Lung microvascular endothelial cell (primary cell): ENCODE data around the gene CCDC197. TPM values are rescaled to one million over a fixed set of nuclear protein-coding genes. Genes with fewer than 3 reads are reported as not detected.

Source experiments
- DNase-seq, 2 donors: peaks; one replicate each; pipeline versions ENCODE4 v3.0.0 to v3.0.0-alpha.2; 2010; ENCODE audit warnings: low read depth in 2 of 2
- total RNA-seq: library from RNA; depleted of rRNA; stranded (reverse); fragments of >200 nt; gene quantifications from 2 replicates; pipeline ENCODE4 v1.2.1, GENCODE V29; 2014

CCDC197 gene
- total RNA-seq, 1 donor from 2014 or later, result not detected

DNA sequence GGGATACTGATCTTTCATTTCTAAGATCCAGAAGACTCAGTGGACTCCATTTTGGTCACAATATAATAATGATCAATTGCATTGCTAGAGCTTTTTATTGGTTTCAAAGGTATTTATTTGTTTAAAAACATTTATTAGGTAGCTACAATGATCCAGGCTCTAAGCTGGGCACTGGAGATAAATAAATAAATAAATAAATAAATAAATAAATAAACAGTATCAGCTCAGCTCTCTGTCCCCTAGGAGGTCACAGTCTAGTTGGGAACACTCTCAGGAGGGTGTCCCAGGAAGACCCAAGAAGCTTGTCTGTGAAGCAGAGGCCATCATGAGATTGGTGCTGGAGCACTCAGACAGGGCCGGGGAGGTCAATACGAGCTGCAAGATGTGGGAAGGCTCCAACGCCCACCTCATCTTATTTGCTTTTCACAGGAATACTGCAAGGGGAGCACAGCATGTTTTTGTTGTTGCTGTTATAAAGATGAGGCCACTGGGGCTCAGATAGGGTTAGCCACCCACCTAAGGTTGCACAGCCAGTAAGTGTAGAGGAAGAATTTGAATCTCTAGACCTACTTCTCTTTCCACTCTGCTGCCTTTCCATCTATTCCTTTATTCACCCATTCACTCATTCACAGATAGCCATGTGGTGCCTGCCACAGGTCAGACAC lies 36.2 kb upstream of the CCDC197 start:
- no peak for DNase-seq

DNA sequence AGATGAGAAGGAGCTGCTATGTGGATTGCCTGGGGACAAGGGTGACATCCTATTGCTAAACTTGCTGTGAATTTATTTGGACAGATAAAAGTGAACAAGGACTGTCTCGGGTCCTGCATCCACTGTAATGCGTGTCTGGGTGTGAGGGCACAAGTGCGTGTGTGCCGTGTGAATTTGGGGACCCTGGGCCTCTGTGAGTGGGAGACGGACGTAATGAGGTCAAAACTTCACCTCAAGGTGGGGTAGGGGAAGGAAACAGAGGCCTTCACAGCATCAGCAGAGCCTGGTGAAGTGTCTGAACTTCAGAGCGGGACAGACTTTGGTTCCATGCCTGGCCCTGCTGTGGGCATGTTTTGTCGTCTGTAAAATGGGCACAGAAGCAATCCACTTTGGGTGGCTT lies 35.5 kb upstream of the CCDC197 start:
- no peak for DNase-seq

DNA sequence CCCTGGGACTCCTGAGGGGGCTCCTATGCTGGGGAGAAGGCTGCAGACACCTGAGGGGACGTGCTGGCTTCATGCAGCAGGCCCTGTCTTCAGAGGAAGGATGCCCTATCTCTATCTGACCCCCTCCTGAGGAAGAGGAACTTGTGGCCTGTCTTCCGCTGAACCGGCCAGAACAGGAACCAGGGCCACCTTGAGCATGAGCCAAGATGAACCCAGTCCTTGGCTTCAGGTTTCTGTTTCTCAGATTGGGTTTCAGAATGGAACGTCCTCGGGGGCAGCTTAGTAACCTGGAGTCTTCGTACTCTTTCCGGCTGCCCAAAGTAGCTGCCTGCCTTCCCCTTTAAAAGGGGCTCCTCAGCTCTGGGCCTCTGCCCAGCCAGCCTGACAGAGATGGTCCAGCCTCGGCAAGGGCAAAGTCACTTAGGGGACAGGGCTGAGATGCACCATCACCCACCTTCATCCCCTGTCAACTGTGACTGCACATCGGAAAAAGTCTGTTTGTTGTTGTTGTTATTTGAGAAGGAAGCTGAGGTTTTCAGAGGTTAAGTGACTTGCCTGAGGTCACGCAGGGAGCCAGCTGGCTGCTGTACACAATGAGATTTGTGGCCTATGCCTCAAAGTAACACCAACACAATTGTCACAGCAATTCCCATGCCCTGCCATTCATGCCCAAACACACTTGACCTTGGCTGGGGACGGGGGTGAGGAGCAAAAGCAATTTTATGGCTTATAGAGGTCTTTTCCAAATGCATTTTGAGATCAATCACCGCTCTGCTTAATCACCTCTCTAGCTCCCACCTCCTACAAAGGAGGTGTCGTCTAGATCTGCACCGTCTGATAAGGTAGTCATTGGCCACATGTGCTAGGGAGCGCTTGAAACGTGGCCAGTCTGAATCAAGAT lies 34.1 kb upstream of the CCDC197 start:
- peak in 1 of 2 donors; percentile 57 for DNase-seq

DNA sequence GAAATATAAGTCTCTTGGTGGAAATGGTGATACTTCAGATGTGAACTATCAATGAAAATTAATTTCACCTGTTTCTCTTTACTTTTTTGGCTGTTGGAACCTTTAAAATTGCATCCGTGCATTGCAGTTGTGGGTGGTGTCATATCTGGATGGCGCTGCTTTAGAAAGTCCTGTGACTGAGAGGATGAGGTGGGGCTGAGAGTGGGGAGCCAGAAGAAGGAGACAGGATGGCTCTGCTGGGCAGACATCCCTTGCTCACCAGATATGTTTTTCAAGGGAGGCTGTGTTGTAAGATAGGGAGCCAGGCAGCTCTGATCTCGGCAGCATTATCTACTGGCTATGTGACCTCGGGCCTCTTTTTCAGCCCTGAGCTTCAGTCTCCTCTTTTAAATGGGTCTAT lies 33.4 kb upstream of the CCDC197 start:
- no peak for DNase-seq

DNA sequence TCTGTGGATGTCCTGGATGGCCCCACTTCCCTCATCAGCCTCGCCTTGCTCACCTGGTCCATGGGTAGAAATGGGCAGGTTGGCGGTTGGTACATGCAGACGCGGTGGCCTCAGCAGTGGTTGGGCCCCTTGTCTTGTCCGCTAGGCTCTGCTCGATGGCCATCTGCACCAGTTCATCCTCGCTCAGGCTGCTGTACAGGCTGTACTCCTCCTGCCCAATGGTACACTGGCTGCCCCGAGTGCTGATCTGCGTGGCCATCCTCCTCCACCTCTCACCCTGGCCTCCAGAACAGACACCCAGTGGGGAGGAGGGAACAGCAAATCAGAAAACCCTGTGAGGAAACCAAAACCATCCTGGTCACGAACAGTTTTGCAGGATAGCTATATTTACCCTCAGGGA lies 32.8 kb upstream of the CCDC197 start:
- no peak for DNase-seq

DNA sequence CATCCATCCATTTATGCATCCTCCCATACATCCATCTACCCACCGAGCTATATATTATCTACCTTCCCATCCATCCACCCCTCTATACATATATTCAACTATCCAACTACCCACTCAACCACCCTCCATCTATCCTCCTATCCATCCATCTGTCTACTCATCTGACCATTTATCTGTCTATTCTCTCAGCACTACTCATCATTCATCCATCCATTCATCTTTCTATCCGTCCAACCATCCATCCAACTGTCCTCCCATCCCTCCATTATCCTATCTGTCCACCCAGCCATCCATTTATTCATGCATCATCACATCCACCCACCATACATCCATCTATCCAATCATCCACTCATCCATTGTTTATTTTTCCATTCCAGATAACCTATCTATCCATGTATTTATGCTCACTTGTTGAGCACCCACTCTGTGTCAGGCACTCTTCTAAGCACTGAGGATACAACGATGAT lies 32.2 kb upstream of the CCDC197 start:
- DNase-seq, result no peak

DNA sequence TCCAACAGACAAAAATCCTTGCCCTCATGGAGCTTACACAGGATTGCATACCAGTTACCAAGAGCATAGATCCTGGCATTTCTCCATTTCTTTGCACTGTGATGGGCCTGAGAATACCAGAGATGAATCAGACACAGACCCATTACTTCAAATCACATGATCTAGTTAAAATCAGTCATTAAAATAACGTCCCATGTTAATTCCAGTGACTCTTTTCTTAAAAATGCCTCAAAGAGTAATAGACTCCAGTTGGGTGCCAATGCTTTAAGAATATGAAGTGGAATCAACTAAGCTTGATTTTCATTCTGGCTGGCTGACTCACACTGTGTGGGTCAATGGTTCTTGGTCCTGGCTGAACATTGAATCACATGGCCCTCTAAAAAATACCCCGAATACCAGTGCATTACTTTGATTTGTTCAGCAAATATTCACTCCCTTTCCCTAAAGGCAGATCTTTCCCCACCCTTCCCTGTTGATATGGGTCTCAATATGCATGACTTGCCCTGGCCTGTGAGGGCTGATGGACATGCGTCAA lies 31.7 kb upstream of the CCDC197 start:
- peak in 1 of 2 donors; percentile 36 for DNase-seq

DNA sequence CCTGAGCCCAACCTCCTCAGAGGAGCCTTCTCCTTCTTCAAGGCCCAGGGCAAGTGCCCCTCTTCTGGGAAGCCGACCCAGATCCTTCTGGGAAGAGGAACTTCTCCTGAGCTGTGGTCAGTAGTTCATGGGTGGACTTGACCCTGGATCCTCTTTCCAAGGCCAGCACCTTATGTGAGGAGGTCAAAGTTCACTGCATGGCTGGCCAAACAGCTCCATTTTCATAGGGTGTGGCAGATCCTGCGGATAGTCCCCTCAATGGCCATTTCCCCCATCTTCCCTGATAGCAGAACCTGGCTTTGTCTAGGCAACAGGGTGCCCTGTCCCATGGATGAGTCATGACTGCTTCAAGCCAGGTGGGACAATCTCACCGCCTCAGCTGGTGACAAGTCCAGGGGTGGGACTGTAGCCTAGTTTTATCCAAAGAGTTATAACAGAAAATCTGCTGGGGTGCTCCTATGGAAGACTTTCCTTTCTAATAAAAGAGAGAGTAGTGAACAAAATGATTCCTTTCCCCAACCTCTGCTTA lies 31.1 kb upstream of the CCDC197 start:
- no peak for DNase-seq

DNA sequence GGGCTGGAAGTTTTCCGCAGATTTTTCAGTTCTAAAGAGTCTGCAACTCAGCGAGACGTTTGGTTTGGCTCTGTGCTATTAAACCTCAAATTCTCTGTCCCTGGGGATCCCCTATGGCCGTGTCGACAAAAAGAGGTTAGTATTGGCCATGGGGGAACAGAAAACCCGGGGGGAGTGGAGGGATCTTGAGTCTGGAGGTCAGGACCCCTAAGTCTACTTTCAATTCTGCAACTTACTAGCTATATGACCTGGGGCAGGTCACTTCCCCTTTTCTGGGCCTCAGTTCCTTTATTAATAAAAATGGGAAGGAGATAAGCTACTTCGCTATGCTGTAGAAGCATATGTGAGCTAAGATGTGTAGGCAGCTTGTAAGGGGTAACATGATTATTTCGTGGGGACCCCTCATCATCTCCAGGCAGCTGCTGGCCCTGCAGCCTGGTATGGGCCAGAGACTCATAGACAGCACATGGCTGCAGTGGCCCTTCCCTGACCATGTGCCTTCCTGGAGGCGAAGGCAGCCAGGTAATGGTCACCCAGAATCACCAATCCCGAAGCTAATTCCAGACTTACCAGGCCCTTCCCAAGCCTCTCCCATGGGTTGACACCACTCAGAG lies 29.4 kb upstream of the CCDC197 start:
- no peak for DNase-seq

DNA sequence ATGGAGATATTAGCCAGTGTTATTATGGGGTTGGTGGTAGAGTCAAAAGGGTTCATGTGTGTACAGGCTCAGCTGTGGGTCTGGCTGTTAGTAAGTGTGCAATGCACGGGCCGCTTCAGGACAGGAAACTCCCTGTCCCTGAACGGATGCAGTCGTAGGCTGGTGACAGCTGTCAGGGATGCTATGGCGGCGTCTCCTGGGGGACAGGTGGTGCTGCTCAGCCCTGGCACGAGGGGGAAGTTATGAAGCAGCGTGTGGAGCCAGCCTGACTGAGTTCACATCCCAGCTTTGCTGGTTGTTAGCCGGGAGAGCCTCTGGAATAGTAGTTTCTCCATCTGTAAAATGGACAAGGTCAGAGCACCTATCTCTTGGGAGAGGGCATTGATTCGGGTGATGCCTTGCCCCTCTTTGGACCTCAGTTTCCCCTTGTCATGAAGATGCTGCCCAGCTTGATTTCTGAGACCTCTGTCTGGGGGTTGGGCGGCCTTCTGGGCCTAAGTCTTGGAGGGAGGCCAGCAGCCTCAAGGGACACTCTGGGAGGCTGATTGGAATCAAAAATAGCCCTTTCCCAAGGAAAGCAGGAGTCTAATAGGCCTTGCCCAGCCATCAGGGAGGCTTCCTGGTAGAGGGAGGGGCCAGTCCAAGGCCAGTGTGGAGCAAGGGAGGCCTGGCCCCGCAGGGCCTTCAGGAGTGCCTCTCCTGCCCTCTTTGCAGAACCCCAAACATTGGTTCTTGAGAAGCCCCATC lies 27.8 kb upstream of the CCDC197 start:
- no peak for DNase-seq

DNA sequence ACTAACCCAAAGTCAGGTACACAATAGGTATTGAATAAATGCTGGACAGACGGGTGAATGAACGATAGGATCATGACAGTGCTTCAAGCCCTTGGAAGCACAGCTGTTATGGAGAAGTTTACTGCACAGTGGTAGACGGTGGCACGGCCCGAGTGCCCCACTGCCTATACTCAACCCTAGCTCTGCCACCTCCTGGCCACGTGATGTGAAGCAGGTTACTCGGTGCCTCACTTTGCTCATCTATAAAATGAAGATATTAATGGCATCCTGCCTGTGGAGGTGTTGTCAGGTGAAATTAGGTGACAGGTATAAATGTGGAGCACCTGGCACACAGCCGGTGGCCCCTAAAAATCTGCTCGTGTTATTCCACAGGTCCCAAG lies 26.5 kb upstream of the CCDC197 start:
- peak; percentile 28 to 29 for DNase-seq

DNA sequence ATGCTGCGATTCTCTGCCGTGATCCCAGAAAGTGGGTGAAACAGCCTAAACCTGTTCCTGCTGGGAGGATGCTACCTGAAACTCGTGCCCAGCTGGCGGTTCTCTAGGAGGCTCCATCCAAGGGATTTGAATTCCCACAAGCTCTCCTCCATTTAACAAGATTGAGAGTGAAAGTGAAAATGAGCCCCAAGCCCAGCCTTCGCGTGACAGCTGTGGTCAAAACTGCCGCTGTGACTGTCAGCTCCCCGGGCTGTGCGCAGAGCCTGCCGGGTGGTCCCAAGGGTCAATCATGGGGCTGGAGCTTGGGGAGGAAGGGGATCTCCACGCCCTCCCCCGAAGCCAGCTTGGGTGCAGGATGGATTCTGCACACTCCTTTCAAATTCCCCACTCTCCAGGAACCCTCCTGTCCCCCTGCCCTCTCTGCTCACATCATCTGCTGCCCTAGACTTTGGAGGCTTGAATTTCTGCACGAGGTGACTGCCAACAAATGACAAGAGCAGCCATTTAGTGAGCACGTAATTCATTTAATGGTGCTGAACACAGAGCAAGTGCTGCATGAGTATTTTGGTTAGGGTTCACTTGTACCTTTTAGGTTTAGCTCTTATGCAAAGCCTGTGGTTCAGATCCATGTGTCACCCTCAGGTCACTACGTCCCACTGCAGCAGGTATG lies 26.0 kb upstream of the CCDC197 start:
- DNase-seq, result peak in 1 of 2 donors; percentile 35

DNA sequence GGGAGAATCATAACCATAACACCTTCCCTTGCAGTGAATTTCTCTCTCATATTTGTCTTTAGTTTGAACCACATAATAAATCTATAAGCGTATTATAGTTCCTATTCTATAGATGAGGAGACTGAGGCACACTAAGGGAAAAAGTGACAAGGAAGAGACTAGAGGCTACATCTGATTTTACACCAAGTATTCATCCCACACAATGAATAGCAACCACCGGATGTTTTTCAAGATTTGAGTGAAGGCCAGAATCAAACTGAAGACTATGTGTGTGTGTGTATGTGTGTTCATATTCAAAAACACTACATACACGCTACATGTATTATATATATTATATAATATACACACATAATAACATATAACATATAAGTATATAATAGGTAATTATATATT lies 25.5 kb upstream of the CCDC197 start:
- DNase-seq, result no peak

DNA sequence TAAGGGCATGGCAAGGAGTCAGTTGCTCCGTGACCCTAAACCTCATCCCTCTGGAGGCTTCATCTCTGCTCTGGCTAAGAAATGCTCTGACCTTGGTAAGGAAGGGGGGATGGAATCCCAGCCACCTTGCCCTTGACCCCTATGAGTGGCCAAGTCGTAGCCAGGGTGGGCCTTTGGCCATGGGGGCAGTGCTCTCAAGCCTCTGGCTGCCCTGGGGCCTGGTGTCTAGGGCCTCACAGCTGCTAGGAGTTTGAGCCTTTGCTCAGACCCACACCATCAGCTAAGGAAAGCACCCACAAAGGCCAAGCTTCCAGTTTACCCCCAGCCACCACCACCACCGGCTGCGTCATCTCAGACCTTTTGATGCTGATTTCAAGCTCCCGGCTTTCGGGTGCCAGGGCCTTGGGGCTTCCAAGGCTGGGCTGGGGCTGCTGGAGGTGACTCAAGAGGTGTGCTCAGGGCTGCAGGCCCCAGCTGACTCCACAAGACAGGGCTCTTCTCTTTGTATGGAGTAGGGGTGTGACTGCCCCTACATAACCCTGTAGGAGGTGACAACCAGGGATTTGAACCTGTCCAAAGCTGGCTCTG lies 24.4 kb upstream of the CCDC197 start:
- no peak for DNase-seq

DNA sequence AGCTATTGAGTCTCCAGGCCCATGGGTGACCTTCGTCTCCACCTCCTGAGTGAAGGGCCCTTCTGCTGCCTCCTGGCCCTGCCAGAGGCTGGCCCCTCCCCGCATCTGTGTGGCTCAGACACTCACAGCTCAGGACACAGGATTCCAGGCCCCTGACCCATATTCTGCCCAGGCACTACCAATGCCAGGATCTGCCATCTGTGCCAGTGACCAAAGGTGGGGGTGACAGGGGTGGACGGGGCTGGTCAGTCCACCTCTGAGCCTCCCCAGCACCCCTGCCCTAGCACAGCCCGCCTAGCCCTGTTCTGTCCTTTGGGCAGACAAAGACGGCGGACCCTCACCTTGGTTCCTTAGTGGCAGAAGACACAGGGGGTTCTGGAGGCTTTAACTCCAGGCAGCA lies 23.5 kb upstream of the CCDC197 start:
- DNase-seq, result no peak

DNA sequence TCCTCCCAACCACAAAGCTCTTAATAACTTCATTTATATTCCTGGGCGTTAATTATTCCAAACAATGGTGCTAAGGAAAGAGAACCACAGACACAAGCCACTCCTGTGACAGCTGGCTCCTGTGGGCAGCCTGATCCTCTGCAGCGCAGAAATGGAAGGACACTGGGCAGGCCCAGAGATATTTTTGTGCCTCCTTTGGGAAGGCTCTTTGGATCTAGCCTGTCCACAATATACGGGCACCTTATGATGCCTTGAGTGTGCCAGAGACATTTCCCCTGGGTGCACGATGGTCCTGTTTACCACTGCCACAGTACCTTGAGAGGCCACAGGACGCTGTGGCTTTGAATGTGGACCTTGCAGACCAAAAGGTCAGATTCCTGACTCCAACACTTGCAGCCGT lies 22.8 kb upstream of the CCDC197 start:
- no peak for DNase-seq

DNA sequence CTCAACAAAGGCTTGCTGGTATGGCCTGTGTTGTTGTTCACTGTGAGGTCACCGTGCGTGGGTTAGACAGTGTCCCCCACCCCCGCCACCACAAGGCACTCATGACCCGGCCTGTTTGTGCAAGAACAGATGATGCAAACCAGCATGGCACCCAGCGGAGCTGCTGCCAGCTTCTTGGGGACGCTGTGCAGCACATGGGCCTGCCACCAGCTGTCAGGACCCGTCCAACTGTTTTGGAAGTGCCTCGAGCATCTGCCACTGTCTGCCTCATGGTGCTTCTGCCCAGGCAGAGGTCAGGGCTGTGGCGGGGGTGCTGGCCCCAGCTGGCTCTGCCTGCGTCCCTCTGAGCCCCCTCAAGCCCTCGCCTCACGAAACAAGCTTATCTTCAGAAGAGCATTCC lies 22.3 kb upstream of the CCDC197 start:
- no peak for DNase-seq

DNA sequence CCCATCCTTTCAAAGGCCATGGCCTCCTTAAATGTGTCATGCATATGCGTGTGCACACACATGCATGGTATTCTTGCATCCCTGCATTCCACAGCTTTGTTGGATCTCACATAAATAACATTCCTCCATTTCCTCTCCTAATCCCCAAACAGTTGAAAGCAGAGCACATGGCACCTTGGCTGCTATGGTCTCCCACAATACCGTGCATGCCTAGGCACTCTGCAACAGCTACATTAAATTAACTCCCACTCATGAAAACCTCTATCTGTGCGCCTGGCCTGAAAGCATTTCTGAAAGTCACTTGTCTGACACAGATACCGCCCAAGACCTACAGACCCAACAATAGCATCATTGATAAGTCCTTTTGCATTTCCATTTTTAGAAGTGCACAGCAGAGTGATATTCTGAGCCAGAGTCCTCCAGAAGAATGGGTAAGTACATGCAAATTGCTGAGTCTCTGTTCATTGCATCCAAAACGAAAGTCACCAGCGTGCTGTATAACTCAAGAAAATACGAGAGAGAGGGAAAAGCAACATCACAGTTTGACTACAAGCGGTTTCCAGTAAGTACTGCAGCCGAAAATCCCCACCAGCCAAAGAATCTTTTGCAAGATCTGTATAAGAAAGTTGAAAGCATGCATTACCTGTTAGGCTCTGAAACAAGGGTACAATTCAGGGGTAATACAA lies 21.2 kb upstream of the CCDC197 start:
- no peak for DNase-seq

DNA sequence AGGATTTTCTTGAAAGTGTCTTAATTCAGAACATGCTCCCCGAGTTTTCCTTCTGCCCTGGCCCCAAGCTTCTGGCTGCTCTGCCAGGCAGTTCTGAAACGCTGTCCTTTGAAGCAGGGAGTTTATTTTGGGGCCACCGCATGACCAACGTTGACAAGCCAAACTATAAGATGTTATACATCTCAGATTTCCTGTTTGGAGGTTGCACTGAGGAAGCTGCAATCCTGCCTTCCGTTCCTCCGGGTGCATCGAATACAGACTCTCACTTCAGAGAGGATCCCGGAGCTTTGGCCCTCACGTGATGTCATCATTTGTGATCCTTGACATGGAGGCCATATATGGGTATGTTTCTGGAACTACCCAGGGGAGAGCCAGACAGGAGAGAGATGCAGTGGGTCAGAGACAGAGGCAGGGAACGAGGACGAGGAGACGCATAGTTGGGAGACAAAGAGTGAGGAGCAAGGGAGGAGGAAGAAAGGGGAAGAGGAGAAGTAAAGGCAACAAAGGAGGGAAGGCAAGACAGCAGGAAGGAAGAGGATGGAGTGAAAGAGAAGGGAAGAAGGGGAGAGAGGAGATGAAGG lies 20.5 kb upstream of the CCDC197 start, which contains the start of gene ASB2:
Gene ASB2, minus strand, starts transcription at position 94 of the 581 bp plus-strand sequence. CDS start 12,031 bp downstream, outside the sequence.
- DNase-seq, result no peak
